GM15510 (cell line): ENCODE data around the gene LCORL.

Source experiments
- POLR2A ChIP-seq: IDR thresholded peaks from 3 replicates; pipeline ENCODE4 v1.6.1; 2011; ENCODE audit warnings: borderline replicate concordance; ENCODE audit not compliant: insufficient read length; ENCODE audit errors: extremely low read depth

LCORL gene

GRCh38 chr4:17968721-17969120 is 52.8 kb downstream of the LCORL start:
- TF ChIP-seq POLR2A, result no peak

GRCh38 chr4:17967078-17967477 is 54.5 kb downstream of the LCORL start:
- TF ChIP-seq POLR2A, result no peak

GRCh38 chr4:17966312-17966711 is 55.2 kb downstream of the LCORL start:
- TF ChIP-seq POLR2A, result no peak

GRCh38 chr4:17964576-17964975 is 57.0 kb downstream of the LCORL start:
- TF ChIP-seq POLR2A, result no peak

- no peak for TF ChIP-seq POLR2A
These were observed 59.4 kb downstream of the LCORL start for GRCh38 chr4:17962171-17962570.

GRCh38 chr4:17961249-17961648 is 60.3 kb downstream of the LCORL start:
- no peak for TF ChIP-seq POLR2A

- no peak for TF ChIP-seq POLR2A
These were observed 63.4 kb downstream of the LCORL start for GRCh38 chr4:17958181-17958580.

- no peak for TF ChIP-seq POLR2A
These were observed 63.9 kb downstream of the LCORL start for GRCh38 chr4:17957688-17958087.

- TF ChIP-seq POLR2A, result no peak
These were observed 65.3 kb downstream of the LCORL start for GRCh38 chr4:17956245-17956644.

GRCh38 chr4:17945303-17945702 is 76.3 kb downstream of the LCORL start:
- no peak for TF ChIP-seq POLR2A

GRCh38 chr4:17941731-17942130 is 79.8 kb downstream of the LCORL start:
- TF ChIP-seq POLR2A, result no peak

- no peak for TF ChIP-seq POLR2A
These were observed 82.5 kb downstream of the LCORL start for GRCh38 chr4:17939054-17939453.

GRCh38 chr4:17934286-17934685 is 87.3 kb downstream of the LCORL start:
- TF ChIP-seq POLR2A, result no peak

- no peak for TF ChIP-seq POLR2A
These were observed 88.4 kb downstream of the LCORL start for GRCh38 chr4:17933126-17933525.

- no peak for TF ChIP-seq POLR2A
These were observed 89.5 kb downstream of the LCORL start for GRCh38 chr4:17932041-17932440.

GRCh38 chr4:17930256-17930655 is 91.3 kb downstream of the LCORL start:
- no peak for TF ChIP-seq POLR2A

- TF ChIP-seq POLR2A, result no peak
These were observed 97.4 kb downstream of the LCORL start for GRCh38 chr4:17924189-17924588.
